ENCODE measurements around the gene GTF2F2. TPM values are rescaled to one million over a fixed set of nuclear protein-coding genes. Genes with fewer than 3 reads are reported as not detected.
A peak's percentile ranks its signal among the peaks of the same experiment; 100 is the strongest.
"Not testable (repeated sequence)": the region's sequence is repeated elsewhere in the genome, so short reads cannot be mapped to it uniquely, and the experiment has no call there.

GTF2F2 gene
- total RNA-seq, 1 donor from 2014 or later: 18.6 TPM

DNA sequence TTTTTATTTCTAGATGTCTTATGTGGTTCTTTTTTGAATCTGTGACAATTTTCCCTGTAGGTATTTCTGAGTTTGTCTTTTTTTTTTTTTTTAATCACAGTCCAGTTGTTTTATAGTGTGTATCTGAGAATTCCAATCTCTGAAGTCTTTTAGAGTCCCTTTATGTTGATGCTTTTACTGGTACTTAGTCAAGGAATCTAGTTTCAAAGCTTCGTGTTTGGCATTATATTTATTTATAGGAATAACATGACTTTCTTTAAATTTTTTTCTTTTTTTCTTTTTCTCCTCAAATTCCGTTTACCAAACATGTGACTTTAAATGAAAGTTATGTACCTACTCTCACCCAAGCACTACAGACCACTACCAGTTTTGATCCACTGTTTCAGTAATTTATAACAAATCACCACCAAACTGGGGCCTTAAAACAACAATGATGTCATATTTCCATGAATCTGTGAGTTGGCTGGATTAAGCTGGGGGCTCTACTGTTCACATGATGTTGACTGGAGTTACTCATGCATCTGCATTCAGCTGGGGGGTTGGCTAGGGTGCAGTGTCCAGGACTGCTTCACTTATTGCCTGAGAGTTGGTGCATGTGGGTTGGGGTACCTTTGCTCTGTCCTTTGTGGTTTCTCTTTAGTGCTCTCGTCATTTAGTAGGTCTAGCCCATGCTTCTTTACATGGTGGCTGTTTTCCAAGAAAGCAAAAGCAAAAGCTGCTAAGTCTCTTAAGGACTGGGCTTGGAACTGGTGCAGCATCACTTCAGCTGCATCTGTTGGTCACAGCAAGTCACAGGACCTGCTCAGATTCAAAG, 58.2 kb downstream of the GTF2F2 start:
- DNase-seq (ENCODE audit: extremely low read depth, low read depth, low spot score): no peak

GRCh38 chr13:45179428-45179827, 59.1 kb downstream of the GTF2F2 start:
- no peak for DNase-seq (ENCODE audit: extremely low read depth, low read depth, low spot score)

DNA sequence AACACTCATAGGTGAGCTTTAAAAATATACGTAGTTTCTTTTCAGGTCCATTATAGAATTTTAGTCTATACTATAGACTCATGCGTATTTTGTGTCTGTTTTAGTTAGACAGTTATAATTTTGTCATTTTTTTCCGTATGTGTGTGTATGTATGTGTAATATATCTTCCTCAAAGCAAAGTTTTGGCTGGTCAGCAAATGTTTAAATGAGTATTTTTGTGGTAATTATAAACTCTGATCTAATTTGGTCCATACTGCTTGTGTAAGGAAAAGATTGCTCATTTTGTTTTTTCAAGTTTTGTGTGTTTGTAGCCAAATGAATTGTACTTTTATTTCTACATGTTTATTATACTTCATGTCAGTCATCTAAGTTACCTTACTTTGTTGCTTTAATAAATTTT, 60.0 kb downstream of the GTF2F2 start:
- DNase-seq (ENCODE audit: extremely low read depth, low read depth, low spot score): no peak

- DNase-seq (ENCODE audit: extremely low read depth, low read depth, low spot score): no peak
Measured at GRCh38 chr13:45180713-45181601, 60.6 kb downstream of the GTF2F2 start.

- DNase-seq (ENCODE audit: extremely low read depth, low read depth, low spot score): no peak
Measured at GRCh38 chr13:45184693-45185092, 64.4 kb downstream of the GTF2F2 start.

DNA sequence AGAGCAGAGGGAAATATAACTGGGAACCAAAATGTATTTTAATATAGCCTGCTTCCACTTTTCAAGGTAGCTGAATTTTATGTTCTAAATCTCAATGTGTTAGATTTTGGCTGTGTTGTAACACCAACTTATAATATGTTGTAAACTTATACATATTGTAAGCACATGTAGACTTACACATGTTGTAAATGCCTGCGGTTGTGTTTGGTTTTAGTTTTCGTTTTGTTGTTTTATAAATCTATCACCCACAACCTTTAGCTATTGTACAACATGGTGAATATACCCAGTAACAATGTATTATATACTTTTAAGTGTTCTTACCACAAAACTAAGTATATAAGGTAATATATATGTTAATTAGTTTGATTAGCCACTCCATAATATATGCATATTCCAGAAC, 65.0 kb downstream of the GTF2F2 start:
- no peak for DNase-seq (ENCODE audit: extremely low read depth, low read depth, low spot score)

- DNase-seq (ENCODE audit: extremely low read depth, low read depth, low spot score): not testable (repeated sequence)
Measured at GRCh38 chr13:45189077-45189476, 68.8 kb downstream of the GTF2F2 start.

DNA sequence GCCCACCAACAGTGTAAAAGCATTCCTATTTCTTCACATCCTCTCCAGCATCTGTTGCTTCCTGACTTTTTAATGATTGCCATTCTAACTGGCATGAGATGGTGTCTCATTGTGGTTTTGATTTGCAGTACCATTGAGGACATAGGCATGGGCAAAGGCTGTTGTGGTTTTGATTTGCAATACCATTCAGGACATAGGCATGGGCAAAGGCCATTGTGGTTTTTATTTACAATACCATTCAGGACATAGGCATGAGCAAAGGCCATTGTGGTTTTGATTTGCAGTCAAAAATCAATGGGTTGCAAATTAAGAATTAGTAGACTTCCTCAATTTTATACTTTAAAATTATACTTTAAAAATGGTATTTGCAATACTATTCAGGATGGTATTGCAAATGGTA, 69.2 kb downstream of the GTF2F2 start:
- DNase-seq (ENCODE audit: extremely low read depth, low read depth, low spot score): not testable (repeated sequence)

GRCh38 chr13:45191874-45192273, 71.6 kb downstream of the GTF2F2 start:
- DNase-seq (ENCODE audit: extremely low read depth, low read depth, low spot score): no peak

DNA sequence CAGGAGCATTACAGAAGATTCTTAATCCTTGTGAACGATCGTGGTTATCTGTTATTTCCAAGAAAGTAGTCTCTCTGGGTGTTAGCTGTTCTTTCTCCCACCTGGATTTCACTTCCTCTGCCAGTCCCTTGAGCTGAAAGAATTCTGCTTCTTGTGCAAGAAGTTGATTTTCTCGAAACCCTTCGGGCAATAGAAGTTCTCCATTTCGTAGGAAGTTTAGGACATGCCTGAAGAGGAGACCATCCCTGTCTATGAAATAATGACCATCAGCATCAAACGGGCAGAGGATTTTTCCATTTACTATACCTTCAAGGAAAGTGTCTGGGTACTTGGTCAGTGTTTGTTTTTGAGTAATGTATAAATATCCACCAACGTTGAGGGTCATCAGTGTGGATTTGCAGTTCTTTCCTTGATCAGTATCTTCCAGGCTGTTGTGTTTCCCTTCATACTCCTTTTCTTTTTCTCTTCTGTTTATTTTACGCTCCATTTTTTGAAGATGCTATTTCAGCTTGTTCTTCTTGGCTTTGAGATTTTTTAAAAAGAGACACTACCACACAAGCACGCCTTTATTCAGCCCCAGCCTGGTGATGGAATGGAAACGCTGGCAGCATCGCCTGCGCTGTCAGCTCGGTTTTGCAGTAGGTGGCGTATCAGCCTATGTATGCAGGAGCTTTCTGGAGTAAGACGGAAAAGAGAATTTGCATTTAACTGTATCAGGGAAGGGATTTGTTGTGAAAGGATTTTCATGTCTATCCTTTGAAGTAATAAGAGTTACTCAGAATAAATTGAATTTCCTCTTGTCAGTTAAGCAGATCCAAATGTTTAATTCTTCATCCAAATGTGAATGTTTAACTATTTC, 74.0 kb downstream of the GTF2F2 start:
- no peak for DNase-seq (ENCODE audit: extremely low read depth, low read depth, low spot score)

- DNase-seq (ENCODE audit: extremely low read depth, low read depth, low spot score): no peak
Measured at GRCh38 chr13:45195421-45195820, 75.1 kb downstream of the GTF2F2 start.

DNA sequence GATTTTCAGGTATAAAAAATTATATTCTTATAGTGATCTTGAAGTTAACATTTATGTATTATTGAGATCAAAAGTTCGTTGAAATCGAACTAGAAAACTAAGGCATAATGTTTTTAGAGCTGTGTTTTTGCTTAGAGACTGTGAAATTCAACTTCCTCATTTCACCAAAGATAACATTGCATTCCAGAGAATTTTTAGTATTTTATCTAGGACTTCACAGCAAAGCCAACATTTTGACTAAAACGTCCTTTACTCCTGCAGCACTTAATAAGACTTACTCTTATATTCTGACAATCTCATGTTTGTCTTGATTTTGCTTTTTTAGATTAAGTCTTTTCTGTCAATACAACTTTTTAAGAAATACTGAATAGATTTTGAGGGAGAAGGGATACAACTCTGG, 75.8 kb downstream of the GTF2F2 start:
- no peak for DNase-seq (ENCODE audit: extremely low read depth, low read depth, low spot score)

- DNase-seq (ENCODE audit: extremely low read depth, low read depth, low spot score): no peak
Measured at GRCh38 chr13:45196622-45197021, 76.3 kb downstream of the GTF2F2 start.

- no peak for DNase-seq (ENCODE audit: extremely low read depth, low read depth, low spot score)
Measured at GRCh38 chr13:45198041-45198440, 77.7 kb downstream of the GTF2F2 start.

DNA sequence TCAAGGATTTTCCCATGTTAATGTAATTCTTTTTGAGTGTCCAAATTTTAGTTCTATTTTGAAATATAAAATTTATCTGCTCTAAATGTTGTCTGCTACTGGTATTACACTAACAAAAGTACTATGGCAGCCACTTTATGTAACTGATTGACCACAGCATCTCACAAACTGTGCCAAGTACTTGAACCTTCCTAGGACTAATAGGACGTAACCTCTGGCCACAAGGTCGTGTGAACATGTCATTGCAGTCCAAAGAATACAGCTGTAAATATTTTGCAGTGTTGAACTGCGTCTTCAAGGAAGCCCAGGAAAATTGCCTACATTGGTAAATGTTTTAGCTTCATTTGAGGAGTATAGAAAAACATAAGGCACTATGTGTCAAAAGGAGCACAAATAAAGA, 78.6 kb downstream of the GTF2F2 start:
- no peak for DNase-seq (ENCODE audit: extremely low read depth, low read depth, low spot score)

DNA sequence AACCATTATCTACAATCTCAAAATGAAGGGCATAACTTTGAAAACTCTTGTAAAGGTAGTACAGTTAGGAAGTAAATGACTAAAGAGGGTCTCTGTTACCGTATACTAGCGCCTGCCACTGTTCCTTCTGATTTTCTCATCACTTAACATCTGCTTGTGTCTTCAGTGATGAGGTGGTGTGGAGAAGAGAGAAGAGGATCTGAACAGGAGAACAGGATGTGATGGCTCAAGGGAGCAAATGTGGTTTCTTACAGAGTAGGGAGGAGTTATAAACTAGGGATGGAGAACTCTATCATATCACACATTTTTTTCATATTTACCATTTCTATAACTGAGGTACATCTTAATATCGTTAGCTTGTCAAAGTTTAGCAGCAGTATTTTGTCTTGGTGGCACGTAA, 79.4 kb downstream of the GTF2F2 start:
- no peak for DNase-seq (ENCODE audit: extremely low read depth, low read depth, low spot score)

GRCh38 chr13:45200701-45201232, 80.5 kb downstream of the GTF2F2 start, which contains the start of gene KCTD4:
Gene KCTD4, minus strand, starts transcription at chr13:45201045. Its CDS starts 6,478 bp downstream, at chr13:45194567.
- DNase-seq (ENCODE audit: extremely low read depth, low read depth, low spot score): no peak

GRCh38 chr13:45205124-45205523, 84.8 kb downstream of the GTF2F2 start:
- DNase-seq (ENCODE audit: extremely low read depth, low read depth, low spot score): no peak

DNA sequence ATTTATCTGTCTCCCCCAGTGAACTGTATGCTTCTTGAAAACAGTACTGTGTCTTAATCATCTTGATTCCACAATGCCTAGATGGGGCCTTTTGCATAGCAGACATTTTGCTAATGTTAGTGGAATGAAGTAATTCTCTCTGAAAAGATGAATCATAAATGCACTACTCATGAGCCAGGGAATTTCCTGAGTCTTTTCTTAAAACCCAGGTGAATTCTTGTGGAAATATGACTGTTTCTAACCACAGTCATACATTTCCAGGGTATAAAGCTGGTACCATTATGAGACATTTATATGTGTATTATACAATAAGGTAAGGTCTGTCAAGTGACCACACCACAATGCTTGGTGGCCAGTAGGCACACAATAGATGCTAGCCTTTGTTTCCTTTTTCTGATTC, 86.0 kb downstream of the GTF2F2 start:
- peak; percentile 60 for DNase-seq (ENCODE audit: extremely low read depth, low read depth, low spot score)

- no peak for DNase-seq (ENCODE audit: extremely low read depth, low read depth, low spot score)
Measured at GRCh38 chr13:45207319-45207718, 87.0 kb downstream of the GTF2F2 start.

DNA sequence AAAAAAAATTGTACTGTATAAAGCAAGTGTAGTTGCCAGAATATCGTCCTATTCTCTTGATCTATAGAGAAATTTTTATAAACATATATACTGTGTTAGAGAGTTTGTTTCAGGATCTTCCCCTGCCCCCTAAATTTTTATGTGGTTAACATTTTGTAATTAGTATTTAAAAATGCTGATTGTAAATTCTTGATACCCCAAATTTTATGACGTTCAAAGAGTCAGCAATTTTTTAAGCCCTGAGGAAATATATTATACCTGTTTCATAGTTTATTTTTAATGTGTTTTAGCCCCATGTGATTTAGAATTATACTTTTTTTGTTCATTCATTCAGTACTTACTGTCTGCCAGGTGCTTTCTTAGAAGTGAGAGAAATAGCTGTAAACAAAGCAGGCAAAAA, 87.8 kb downstream of the GTF2F2 start:
- no peak for DNase-seq (ENCODE audit: extremely low read depth, low read depth, low spot score)
